CD14-positive monocyte (primary cell): ENCODE measurements around the gene ANKRD31. TPM values are rescaled to one million over a fixed set of nuclear protein-coding genes. Genes with fewer than 3 reads are reported as not detected.

ENCODE experiments used
- DNase-seq, 3 donors: peaks; one replicate each; pipeline ENCODE4 v3.0.0-alpha.2; 2011 to 2022
- H2AFZ ChIP-seq: 2 replicates; pipeline ENCODE4 v1.6.0; 2012; ENCODE audit warnings: mild to moderate bottlenecking, low read depth, low read length, inconsistent platforms; ENCODE audit not compliant: insufficient read depth, poor library complexity, severe bottlenecking
- H3K27ac ChIP-seq, 2 donors: 1 replicate in 1 of 2; 2 replicates in 1 of 2; pipeline ENCODE4 v1.5.1; 2012 to 2013; ENCODE audit warnings: low read length in 2 of 2, control low read depth in 1 of 2, inconsistent platforms in 1 of 2, low read depth in 1 of 2, mild to moderate bottlenecking in 1 of 2
- H3K27me3 ChIP-seq, 2 donors: one replicate each; pipeline versions ENCODE4 v1.6.0 to v1.6.1; 2011 to 2013; ENCODE audit warnings: low read length in 2 of 2; ENCODE audit not compliant: control insufficient read depth in 2 of 2, insufficient read depth in 2 of 2
- H3K36me3 ChIP-seq, 2 donors: replicated peaks in 1 of 2; 1 replicate in 1 of 2; 2 replicates in 1 of 2; pipeline versions ENCODE4 v1.5.1 to v1.6.1; 2012 to 2013; ENCODE audit warnings: low read length in 2 of 2, control low read depth in 1 of 2, inconsistent platforms in 1 of 2, mild to moderate bottlenecking in 1 of 2; ENCODE audit not compliant: insufficient read depth in 2 of 2, control insufficient read depth in 1 of 2
- H3K4me1 ChIP-seq, 2 donors: 1 replicate in 1 of 2; 2 replicates in 1 of 2; pipeline versions ENCODE4 v1.5.1 to v1.6.1; 2012 to 2013; ENCODE audit warnings: low read length in 2 of 2, control low read depth in 1 of 2, inconsistent platforms in 1 of 2, mild to moderate bottlenecking in 1 of 2, moderate library complexity in 1 of 2; ENCODE audit not compliant: insufficient read depth in 2 of 2, control insufficient read depth in 1 of 2
- H3K4me2 ChIP-seq: replicated peaks from 2 replicates; pipeline ENCODE3; 2012; ENCODE audit warnings: low read length, moderate library complexity, mild to moderate bottlenecking; ENCODE audit not compliant: poor library complexity, severe bottlenecking; ENCODE audit errors: extremely low read depth
- H3K4me3 ChIP-seq, 3 experiments: fragments of 200-600 bp in 1 of 3; sonication (generic) in 1 of 3; replicated peaks in 1 of 3; 1 replicate in 2 of 3; 2 replicates in 1 of 3; pipeline ENCODE4 v1.5.1; 2011 to 2013; ENCODE audit warnings: low read length in 3 of 3, mild to moderate bottlenecking in 3 of 3, control low read depth in 2 of 3, low read depth in 2 of 3, inconsistent platforms in 1 of 3, moderate library complexity in 1 of 3
- H3K79me2 ChIP-seq: 2 replicates; pipeline ENCODE4 v1.6.0; 2012; ENCODE audit warnings: mild to moderate bottlenecking, control low read depth, inconsistent platforms, low read length, moderate library complexity; ENCODE audit not compliant: insufficient read depth
- H3K9ac ChIP-seq: 2 replicates; pipeline ENCODE4 v1.6.0; 2017; ENCODE audit warnings: low read length, mild to moderate bottlenecking; ENCODE audit not compliant: insufficient read depth, poor library complexity, severe bottlenecking
- H3K9me3 ChIP-seq, 2 donors: replicated peaks in 1 of 2; 1 replicate in 1 of 2; 2 replicates in 1 of 2; pipeline versions ENCODE4 v1.5.1 to v1.6.1; 2012 to 2013; ENCODE audit warnings: low read length in 2 of 2, control low read depth in 1 of 2; ENCODE audit not compliant: control insufficient read depth in 1 of 2, insufficient read depth in 1 of 2
- H4K20me1 ChIP-seq: 2 replicates; pipeline ENCODE4 v1.6.0; 2012; ENCODE audit warnings: mild to moderate bottlenecking, low read length, control low read depth, moderate library complexity; ENCODE audit not compliant: insufficient read depth
- H3K27ac Mint-ChIP-seq, 7 donors: one replicate each; pipeline ENCODE4 v1.8.0; 2020; ENCODE audit warnings: mild to moderate bottlenecking in 7 of 7, mixed read lengths in 7 of 7, moderate library complexity in 6 of 7, inconsistent platforms in 2 of 7
- H3K27me3 Mint-ChIP-seq, 3 donors: one replicate each; pipeline ENCODE4 v1.8.0; 2021 to 2022; ENCODE audit warnings: low read depth in 3 of 3, mild to moderate bottlenecking in 3 of 3, mixed read lengths in 3 of 3, moderate library complexity in 3 of 3, inconsistent platforms in 1 of 3
- H3K36me3 Mint-ChIP-seq, 2 donors: one replicate each; pipeline ENCODE4 v1.8.0; 2020; ENCODE audit warnings: mixed read lengths in 2 of 2, inconsistent platforms in 1 of 2, mild to moderate bottlenecking in 1 of 2
- H3K4me1 Mint-ChIP-seq: one replicate; pipeline ENCODE4 v1.8.0; 2020; ENCODE audit warnings: mild to moderate bottlenecking, mixed read lengths
- H3K4me3 Mint-ChIP-seq, 2 donors: one replicate each; pipeline ENCODE4 v1.8.0; 2020; ENCODE audit warnings: mild to moderate bottlenecking in 2 of 2, mixed read lengths in 2 of 2, moderate library complexity in 1 of 2
- H3K9me3 Mint-ChIP-seq, 7 donors: one replicate each; pipeline ENCODE4 v1.8.0; 2020 to 2022; ENCODE audit warnings: mixed read lengths in 7 of 7, mild to moderate bottlenecking in 6 of 7, moderate library complexity in 6 of 7, inconsistent platforms in 2 of 7
- WGBS: methylation state at CpG from one replicate; pipeline ENCODE4 v1.1.5; 2013; ENCODE audit warnings: missing lambda C conversion rate; ENCODE audit not compliant: insufficient coverage; 5-methylcytosine and 5-hydroxymethylcytosine counted together
- intact Hi-C, 2 donors: fragments of 100-400 bp; cut with micrococcal nuclease; formaldehyde crosslinking; loops; one replicate each; pipeline versions ENCODE4 v1.15.0 to v1.15.1; 2023
- polyA plus RNA-seq, 3 donors: library from polyadenylated mRNA; depleted of rRNA in 1 of 3; unstranded in 2 of 3; stranded (reverse) in 1 of 3; fragments of 300-500 nt in 2 of 3; fragments of >200 nt in 1 of 3; fragmentation: Illumina TruSeq in 2 of 3; gene quantifications; 1 replicate in 2 of 3; 2 replicates in 1 of 3; pipeline ENCODE4 v1.2.3, GENCODE V29; 2012 to 2021
- TF ChIP-seq, protein P1 (sequence below): fragments of 200-600 bp; IDR thresholded peaks from one replicate; pipeline ENCODE4 v1.8.0; 2022; ENCODE audit warnings: antibody characterized with exemption, mild to moderate bottlenecking

Gene ANKRD31
- polyA plus RNA-seq, 3 donors = 0.05 TPM; not detected in 2

- Mint-ChIP-seq H3K4me3 (no peak overlapping the region), H3K27ac (no peak overlapping the region), H3K27me3 (peaks cover 0 to 5% (median 0%) of the 10 kb centered on the region in 3 donors), H3K4me1 (no peaks in the 10 kb centered on the region), H3K36me3 (no peaks in the 10 kb centered on the region), H3K9me3 (peaks cover 0 to 3% (median 0%) of the 10 kb centered on the region in 7 donors)
- H3K9ac ChIP-seq = no peak overlapping the region
- no peaks in the 10 kb centered on the region for H3K9me3 ChIP-seq
- intact Hi-C loops = no loop called here
- 100% methylated on average over 2 of the region's 2 CpGs for WGBS
- no peak overlapping the region for H3K27ac ChIP-seq
- H2AFZ ChIP-seq = no peak overlapping the region
- no peak for DNase-seq
- TF ChIP-seq, protein P1, sequence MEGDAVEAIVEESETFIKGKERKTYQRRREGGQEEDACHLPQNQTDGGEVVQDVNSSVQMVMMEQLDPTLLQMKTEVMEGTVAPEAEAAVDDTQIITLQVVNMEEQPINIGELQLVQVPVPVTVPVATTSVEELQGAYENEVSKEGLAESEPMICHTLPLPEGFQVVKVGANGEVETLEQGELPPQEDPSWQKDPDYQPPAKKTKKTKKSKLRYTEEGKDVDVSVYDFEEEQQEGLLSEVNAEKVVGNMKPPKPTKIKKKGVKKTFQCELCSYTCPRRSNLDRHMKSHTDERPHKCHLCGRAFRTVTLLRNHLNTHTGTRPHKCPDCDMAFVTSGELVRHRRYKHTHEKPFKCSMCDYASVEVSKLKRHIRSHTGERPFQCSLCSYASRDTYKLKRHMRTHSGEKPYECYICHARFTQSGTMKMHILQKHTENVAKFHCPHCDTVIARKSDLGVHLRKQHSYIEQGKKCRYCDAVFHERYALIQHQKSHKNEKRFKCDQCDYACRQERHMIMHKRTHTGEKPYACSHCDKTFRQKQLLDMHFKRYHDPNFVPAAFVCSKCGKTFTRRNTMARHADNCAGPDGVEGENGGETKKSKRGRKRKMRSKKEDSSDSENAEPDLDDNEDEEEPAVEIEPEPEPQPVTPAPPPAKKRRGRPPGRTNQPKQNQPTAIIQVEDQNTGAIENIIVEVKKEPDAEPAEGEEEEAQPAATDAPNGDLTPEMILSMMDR = no peak
- no peaks in the 10 kb centered on the region for H3K27me3 ChIP-seq
- no peaks in the 10 kb centered on the region for H4K20me1 ChIP-seq
- no peaks in the 10 kb centered on the region for H3K79me2 ChIP-seq
- H3K4me1 ChIP-seq = no peaks in the 10 kb centered on the region
- H3K36me3 ChIP-seq = no peaks in the 10 kb centered on the region
- no peak overlapping the region for H3K4me3 ChIP-seq
- no peak overlapping the region for H3K4me2 ChIP-seq
Measured at GRCh38 chr5:75199071-75199470, 37.6 kb downstream of the ANKRD31 start.

DNA sequence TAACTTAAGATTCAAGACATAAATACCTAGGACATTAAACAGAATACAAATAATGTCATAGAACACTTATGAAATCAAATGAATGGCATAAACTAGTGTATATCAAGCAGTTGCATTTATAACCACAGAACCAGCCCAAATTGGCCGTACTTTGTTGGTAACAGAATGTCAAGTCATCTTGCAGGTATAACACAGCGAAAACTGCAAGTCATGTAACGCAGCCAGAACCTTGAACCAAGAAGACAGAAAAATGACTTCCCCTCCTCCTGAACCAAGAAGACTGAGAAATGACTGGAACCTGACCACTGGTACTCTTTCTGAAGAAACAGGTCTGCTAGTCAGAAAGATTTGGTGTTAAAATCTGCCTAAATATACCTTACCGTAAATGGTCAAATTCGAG lies 38.9 kb downstream of the ANKRD31 start:
- Mint-ChIP-seq H3K4me3 (no peak overlapping the region), H3K4me1 (no peaks in the 10 kb centered on the region), H3K36me3 (no peaks in the 10 kb centered on the region), H3K9me3 (no peaks in the 10 kb centered on the region), H3K27me3 (peaks cover 0 to 5% (median 0%) of the 10 kb centered on the region in 3 donors), H3K27ac (no peak overlapping the region)
- WGBS = 73% methylated on average over 5 of the region's 5 CpGs
- Histone ChIP-seq H3K27me3 (no peaks in the 10 kb centered on the region), H3K36me3 (no peaks in the 10 kb centered on the region), H2AFZ (no peak overlapping the region), H3K79me2 (no peaks in the 10 kb centered on the region), H4K20me1 (no peaks in the 10 kb centered on the region), H3K4me1 (no peaks in the 10 kb centered on the region), H3K9me3 (no peaks in the 10 kb centered on the region), H3K4me3 (no peak overlapping the region), H3K27ac (no peak overlapping the region), H3K9ac (no peak overlapping the region), H3K4me2 (no peak overlapping the region)
- no peak for DNase-seq
- TF ChIP-seq, protein P1 = no peak
- intact Hi-C loops = no loop called here
